Renal pelvis (tissue), 12 donors: ENCODE results near the gene PARP6. TPM values are rescaled to one million over a fixed set of nuclear protein-coding genes. Genes with fewer than 3 reads are reported as not detected.
A peak's percentile ranks its signal among the peaks of the same experiment; 100 is the strongest.

ENCODE experiments used
- DNase-seq: peaks from one replicate; pipeline ENCODE4 v3.0.0-alpha.2; 2013
- long read RNA-seq, 16 experiments: transcript quantifications; one replicate each; lab custom pipeline, GENCODE V29; 2026
- polyA plus RNA-seq, 3 donors: library from polyadenylated mRNA; unstranded; fragments of 120-200 nt; gene quantifications; one replicate each; pipeline ENCODE4 v1.2.1, GENCODE V29; 2013; ENCODE audit not compliant: insufficient read length in 3 of 3

PARP6 gene
- polyA plus RNA-seq, result 100 to 1,000 TPM in 2 of 3 donors, 10 to 100 TPM in 1; 86.9 to 133 (median 133) TPM
- long read RNA-seq, donor 1, partial matches to known transcripts, result 0 of 6 reads
- long read RNA-seq, donor 1, other reads (novel, unspliced or antisense), result 0 of 6 reads
- long read RNA-seq, donor 2, partial matches to known transcripts, result 5 of 9 reads
- long read RNA-seq, donor 2, other reads (novel, unspliced or antisense), result 0 of 9 reads
- long read RNA-seq, donor 3, partial matches to known transcripts, result 0 of 2 reads
- long read RNA-seq, donor 3, other reads (novel, unspliced or antisense), result 0 of 2 reads
- long read RNA-seq, donor 4, partial matches to known transcripts, result 9 of 14 reads
- long read RNA-seq, donor 4, other reads (novel, unspliced or antisense), result 0 of 14 reads
- long read RNA-seq, donor 5, partial matches to known transcripts, result 0 of 1 reads
- long read RNA-seq, donor 5, other reads (novel, unspliced or antisense), result 0 of 1 reads
- long read RNA-seq, donor 6, transcript PARP6-211 (4 exons, 3,657 nt), result major isoform, 10 of 10 reads
- long read RNA-seq, donor 6, partial matches to known transcripts, result 0 of 10 reads
- long read RNA-seq, donor 6, other reads (novel, unspliced or antisense), result 0 of 10 reads
- long read RNA-seq, donor 7, partial matches to known transcripts, result 0 of 3 reads
- long read RNA-seq, donor 7, other reads (novel, unspliced or antisense), result 0 of 3 reads
- long read RNA-seq, donor 8, partial matches to known transcripts, result 0 of 3 reads
- long read RNA-seq, donor 8, other reads (novel, unspliced or antisense), result 0 of 3 reads
- long read RNA-seq, donor 9, partial matches to known transcripts, result 0 of 2 reads
- long read RNA-seq, donor 9, other reads (novel, unspliced or antisense), result 0 of 2 reads
- long read RNA-seq, donor 10, transcript PARP6-211 (4 exons, 3,657 nt), result major isoform, 7 of 8 reads
- long read RNA-seq, donor 10, partial matches to known transcripts, result 0 of 8 reads
- long read RNA-seq, donor 10, other reads (novel, unspliced or antisense), result 0 of 8 reads
- long read RNA-seq, donor 11, partial matches to known transcripts, result 8 of 9 reads
- long read RNA-seq, donor 11, other reads (novel, unspliced or antisense), result 0 of 9 reads
- long read RNA-seq, donor 12, partial matches to known transcripts, result 6 of 10 reads
- long read RNA-seq, donor 12, other reads (novel, unspliced or antisense), result 0 of 10 reads
- long read RNA-seq, donor 13, partial matches to known transcripts, result 0 of 3 reads
- long read RNA-seq, donor 13, other reads (novel, unspliced or antisense), result 0 of 3 reads
- long read RNA-seq, donor 14, result 0 reads
- long read RNA-seq, donor 15, result 0 reads
- long read RNA-seq, donor 16, partial matches to known transcripts, result 5 of 6 reads
- long read RNA-seq, donor 16, other reads (novel, unspliced or antisense), result 0 of 6 reads

GRCh38 chr15:72272213-72272996, at the start of gene PARP6:
PARP6 (minus strand) TSS chr15:72272554; CDS start chr15:72267477, 5,077 bp downstream.
- DNase-seq, result peak; percentile 98

GRCh38 chr15:72319985-72320671, 47.8 kb upstream of the PARP6 start, which contains the start of gene CELF6:
CELF6 (minus strand) TSS chr15:72320157; CDS start chr15:72319874, 283 bp downstream.
- DNase-seq, result peak; percentile 89

- peak; percentile 83 for DNase-seq
Observed at GRCh38 chr15:72319360-72319984, 47.1 kb upstream of the PARP6 start.

GRCh38 chr15:72318408-72318942, 46.1 kb upstream of the PARP6 start:
- no peak for DNase-seq

GRCh38 chr15:72315706-72316370, 43.5 kb upstream of the PARP6 start:
- DNase-seq, result no peak

- no peak for DNase-seq
Observed at GRCh38 chr15:72313881-72314280, 41.5 kb upstream of the PARP6 start.

GRCh38 chr15:72313448-72313840, 41.1 kb upstream of the PARP6 start:
- no peak for DNase-seq

GRCh38 chr15:72312605-72313447, 40.5 kb upstream of the PARP6 start:
- DNase-seq, result peak; percentile 41

- DNase-seq, result no peak
Observed at GRCh38 chr15:72307026-72307425, 34.7 kb upstream of the PARP6 start.

- DNase-seq, result peak; percentile 11
Observed at GRCh38 chr15:72306211-72306785, 33.9 kb upstream of the PARP6 start.

GRCh38 chr15:72304596-72304995, 32.2 kb upstream of the PARP6 start:
- DNase-seq, result no peak

GRCh38 chr15:72302955-72303354, 30.6 kb upstream of the PARP6 start:
- DNase-seq, result no peak

GRCh38 chr15:72289597-72290325, 17.4 kb upstream of the PARP6 start:
- no peak for DNase-seq

GRCh38 chr15:72288796-72289596, 16.6 kb upstream of the PARP6 start:
- DNase-seq, result no peak

GRCh38 chr15:72285927-72286516, 13.7 kb upstream of the PARP6 start:
- no peak for DNase-seq
